ENCODE results near the gene B4GALT3.
"Not testable (repeated sequence)": the region's sequence is repeated elsewhere in the genome, so short reads cannot be mapped to it uniquely, and the experiment has no call there.

The B4GALT3 gene

DNA sequence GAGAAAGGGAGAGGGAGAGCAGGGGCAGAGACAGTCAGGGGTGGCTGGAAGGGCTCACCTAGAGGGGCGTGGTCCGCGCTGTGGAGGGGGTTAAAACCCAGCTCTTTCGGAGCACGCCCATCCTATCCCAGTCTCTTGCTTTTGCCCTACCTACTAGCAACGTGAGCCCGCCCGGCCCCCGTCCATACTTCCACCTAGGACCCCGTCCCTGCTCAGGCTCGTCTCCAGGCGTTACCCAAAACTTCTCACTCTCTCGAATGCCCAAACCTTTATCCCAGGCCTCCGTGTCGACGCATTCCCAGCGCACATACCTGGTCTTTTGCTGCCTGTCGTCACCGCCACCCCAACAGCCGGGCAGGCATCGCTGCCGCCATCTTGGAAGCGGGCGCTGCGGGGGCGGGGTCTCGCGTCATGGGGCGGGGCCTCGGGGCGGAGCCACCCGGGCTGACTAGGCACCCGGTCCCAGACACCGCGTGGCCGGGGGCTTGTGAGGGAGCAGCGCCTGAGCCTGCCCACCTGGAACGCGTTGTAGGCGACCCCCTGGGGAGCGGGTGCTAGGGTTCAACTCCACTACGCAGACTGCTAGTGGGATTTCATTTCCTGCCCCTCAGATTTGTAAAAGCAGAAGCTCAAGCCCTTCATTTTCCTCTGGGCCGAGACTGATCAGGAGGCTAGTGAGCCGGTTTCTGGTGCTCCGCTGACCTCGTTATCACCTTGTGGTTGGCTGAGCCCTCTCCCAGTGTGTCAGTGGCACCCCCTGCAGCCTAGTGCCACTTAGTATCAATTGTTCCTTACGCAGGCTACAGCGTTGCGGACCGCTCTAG is at the start of gene B4GALT3:
Gene B4GALT3, minus strand, starts transcription at position 396 of the 824 bp plus-strand sequence. CDS start 1,447 bp downstream, outside the sequence.
- DNase-seq (ENCODE audit: low read depth, low spot score) = no peak

GRCh38 chr1:161226759-161227158 is 49.5 kb upstream of the B4GALT3 start:
- no peak for DNase-seq (ENCODE audit: low read depth, low spot score)

DNA sequence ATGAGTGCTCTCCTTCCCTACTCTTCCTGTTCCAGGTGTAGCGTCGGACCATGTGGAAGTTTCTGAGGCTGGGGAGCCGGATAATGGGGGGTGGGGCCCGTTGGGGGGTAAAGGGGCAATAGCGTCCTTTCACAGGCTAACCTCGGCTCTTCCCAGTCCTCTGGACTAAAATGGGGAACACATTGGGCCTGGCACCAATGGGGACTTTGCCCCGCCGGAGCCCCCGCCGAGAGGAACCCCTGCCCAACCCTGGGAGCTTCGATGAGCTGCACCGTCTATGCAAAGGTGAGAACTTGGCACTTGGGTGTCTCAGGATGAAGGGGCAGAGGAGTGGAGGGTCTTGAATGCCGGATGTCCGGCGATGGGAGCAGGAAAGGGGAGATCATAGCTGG is 49.0 kb upstream of the B4GALT3 start:
- DNase-seq (ENCODE audit: low read depth, low spot score) = no peak

- peak; percentile 99 for DNase-seq (ENCODE audit: low read depth, low spot score)
These were observed 48.4 kb upstream of the B4GALT3 start, which contains the start of gene TOMM40L for GRCh38 chr1:161225534-161226319. Gene TOMM40L (plus strand): TSS chr1:161226060. CDS start chr1:161226490, 430 bp downstream.

GRCh38 chr1:161225178-161225533 is 47.8 kb upstream of the B4GALT3 start:
- no peak for DNase-seq (ENCODE audit: low read depth, low spot score)

- DNase-seq (ENCODE audit: low read depth, low spot score) = not testable (repeated sequence)
These were observed 47.4 kb upstream of the B4GALT3 start for GRCh38 chr1:161224695-161225087.

- DNase-seq (ENCODE audit: low read depth, low spot score) = no peak
These were observed 46.7 kb upstream of the B4GALT3 start for GRCh38 chr1:161223805-161224694.

DNA sequence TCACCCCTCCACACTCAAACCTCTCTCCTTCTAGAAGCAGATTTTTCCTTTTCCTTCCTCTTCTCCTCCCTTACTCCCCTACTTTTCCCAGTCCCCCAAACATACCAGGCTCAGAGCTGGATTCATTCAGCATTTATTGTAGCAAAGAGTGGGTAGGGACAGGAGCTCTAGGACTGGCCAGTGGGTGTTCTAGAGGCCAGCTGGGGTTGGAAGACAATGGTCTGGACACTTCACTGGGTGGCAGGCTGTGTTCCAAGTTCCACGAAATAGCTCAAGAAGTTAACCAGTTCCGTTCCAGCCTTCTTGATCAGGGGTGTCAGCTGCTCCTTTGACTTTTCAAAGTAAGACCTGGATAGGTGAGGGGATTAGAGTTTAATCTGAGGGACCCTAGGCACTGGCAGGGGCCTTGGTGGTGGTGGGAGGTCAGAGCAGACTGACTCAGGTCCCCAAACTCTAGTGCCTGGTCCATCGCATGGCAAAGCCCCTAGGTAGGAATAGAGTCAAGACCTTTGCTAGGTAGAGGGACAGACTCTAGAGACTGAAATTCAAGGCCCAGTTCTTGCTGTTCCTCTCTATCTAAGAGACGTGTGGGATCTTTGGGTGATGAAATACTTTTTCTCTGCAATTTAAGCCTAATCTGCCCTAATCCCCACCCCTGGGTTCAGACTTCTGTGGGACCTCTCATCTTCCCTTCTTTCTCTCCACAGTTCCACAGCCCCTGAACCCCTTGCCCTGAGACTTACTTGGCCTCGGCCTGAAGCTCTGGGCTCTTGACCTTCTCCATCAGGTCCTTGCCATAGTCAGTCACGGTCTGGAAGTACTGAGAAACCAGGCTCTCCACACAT is 45.1 kb upstream of the B4GALT3 start:
- no peak for DNase-seq (ENCODE audit: low read depth, low spot score)

- DNase-seq (ENCODE audit: low read depth, low spot score) = no peak
These were observed 42.7 kb upstream of the B4GALT3 start for GRCh38 chr1:161220002-161220401.

GRCh38 chr1:161219078-161219892 is 42.0 kb upstream of the B4GALT3 start:
- DNase-seq (ENCODE audit: low read depth, low spot score) = no peak

GRCh38 chr1:161218301-161219077 is 41.2 kb upstream of the B4GALT3 start:
- no peak for DNase-seq (ENCODE audit: low read depth, low spot score)

GRCh38 chr1:161217831-161218230 is 40.5 kb upstream of the B4GALT3 start:
- no peak for DNase-seq (ENCODE audit: low read depth, low spot score)

GRCh38 chr1:161216945-161217712 is 39.8 kb upstream of the B4GALT3 start:
- no peak for DNase-seq (ENCODE audit: low read depth, low spot score)

DNA sequence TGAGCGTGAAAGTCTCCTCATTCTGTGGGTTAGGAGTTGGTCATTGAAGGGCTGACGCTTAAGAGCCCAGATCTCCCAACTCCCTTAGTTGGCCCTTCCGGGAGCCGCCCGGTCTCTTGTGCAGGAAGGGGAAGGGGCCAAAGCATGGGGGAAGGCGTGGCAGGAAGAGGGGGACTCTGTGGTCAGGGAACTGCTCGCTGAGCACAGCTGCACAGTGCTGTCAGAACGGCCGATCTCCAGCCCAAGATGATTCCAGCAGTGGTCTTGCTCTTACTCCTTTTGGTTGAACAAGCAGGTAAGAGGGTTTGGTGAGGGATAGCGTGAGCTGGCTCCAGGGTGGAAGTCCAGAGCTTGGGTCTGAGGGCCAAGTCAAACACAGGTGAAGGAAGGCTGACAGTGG is 37.8 kb upstream of the B4GALT3 start, which contains the start of gene FCER1G:
Gene FCER1G, plus strand, starts transcription at position 220 of the 400 bp plus-strand sequence. Its CDS starts 27 bp downstream, at position 247.
- DNase-seq (ENCODE audit: low read depth, low spot score) = no peak

DNA sequence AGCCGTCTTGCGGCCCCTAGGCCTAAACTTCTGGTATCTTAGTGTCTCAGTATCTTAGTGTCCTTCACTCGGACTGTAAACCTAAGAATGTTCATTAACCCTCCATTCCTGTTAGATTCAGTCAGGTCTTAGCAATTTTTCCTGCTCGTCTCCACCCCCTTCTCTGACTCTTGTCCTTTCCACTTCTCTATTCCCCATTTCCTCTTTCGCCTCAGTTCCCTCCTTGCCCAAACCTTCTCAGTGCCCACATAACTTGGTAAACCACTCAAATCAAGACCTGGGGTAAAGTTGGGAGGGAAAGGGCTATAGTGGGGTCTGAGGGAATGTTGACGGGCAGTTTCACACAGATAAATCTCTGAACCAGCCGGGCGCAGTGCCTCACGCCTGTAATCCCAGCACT is 37.1 kb upstream of the B4GALT3 start:
- no peak for DNase-seq (ENCODE audit: low read depth, low spot score)

GRCh38 chr1:161209790-161210409 is 32.6 kb upstream of the B4GALT3 start:
- no peak for DNase-seq (ENCODE audit: low read depth, low spot score)

GRCh38 chr1:161207173-161207572 is 29.9 kb upstream of the B4GALT3 start:
- DNase-seq (ENCODE audit: low read depth, low spot score) = no peak

Data from smooth muscle cell of the brain vasculature (primary cell).